Neural cell (in vitro differentiated cells): Measurements from ENCODE around the gene SEBOX. TPM values are rescaled to one million over a fixed set of nuclear protein-coding genes. Genes with fewer than 3 reads are reported as not detected.

ENCODE experiments used
- H2AFZ ChIP-seq: fragments of 200-600, 300-800 bp; sonication (generic), shearing (Covaris generic); 2 replicates; pipeline ENCODE4 v1.6.0; 2014; ENCODE audit warnings: low read depth, mild to moderate bottlenecking, antibody characterized with exemption, low read length, moderate library complexity
- H3F3A ChIP-seq: fragments of 200-600 bp; shearing (Covaris generic); 2 replicates; pipeline ENCODE4 v1.6.1; 2016; ENCODE audit warnings: mild to moderate bottlenecking, moderate library complexity, mixed read lengths, antibody characterized with exemption, low read length; ENCODE audit not compliant: insufficient read depth, poor library complexity, severe bottlenecking
- H3K27ac ChIP-seq: fragments of 200-600, 300-800 bp; sonication (generic), shearing (Covaris generic); 2 replicates; pipeline ENCODE4 v1.5.1; 2014; ENCODE audit warnings: mild to moderate bottlenecking, low read length, moderate library complexity
- H3K27me3 ChIP-seq: fragments of 300-800, 200-600 bp; sonication (generic), shearing (Covaris generic); 2 replicates; pipeline ENCODE4 v1.6.0; 2014; ENCODE audit warnings: mild to moderate bottlenecking, low read depth, low read length, moderate library complexity; ENCODE audit not compliant: insufficient read depth
- H3K36me3 ChIP-seq: fragments of 300-800, 200-600 bp; sonication (generic), shearing (Covaris generic); 2 replicates; pipeline ENCODE4 v1.5.1; 2014; ENCODE audit warnings: mild to moderate bottlenecking, antibody characterized with exemption, low read length, moderate library complexity; ENCODE audit not compliant: insufficient read depth
- H3K4me2 ChIP-seq: fragments of 300-800, 200-600 bp; sonication (generic), shearing (Covaris generic); 2 replicates; pipeline ENCODE4 v1.6.0; 2014; ENCODE audit warnings: mild to moderate bottlenecking, low read length
- H3K4me3 ChIP-seq: fragments of 300-800, 200-600 bp; sonication (generic), shearing (Covaris generic); 2 replicates; pipeline ENCODE4 v1.5.1; 2014; ENCODE audit warnings: mild to moderate bottlenecking, low read length, moderate library complexity
- H3K79me2 ChIP-seq: fragments of 200-600 bp; shearing (Covaris generic); replicated peaks from 2 replicates; pipeline ENCODE4 v1.6.0; 2014; ENCODE audit warnings: mild to moderate bottlenecking, low read length, moderate library complexity; ENCODE audit not compliant: insufficient read depth
- H3K9ac ChIP-seq: fragments of 300-800, 200-600 bp; sonication (generic), shearing (Covaris generic); 2 replicates; pipeline ENCODE4 v1.6.1; 2016; ENCODE audit warnings: mild to moderate bottlenecking, low read length, mixed read lengths
- H3K9me2 ChIP-seq: fragments of 200-600 bp; shearing (Covaris generic); 2 replicates; pipeline ENCODE4 v1.6.1; 2016; ENCODE audit warnings: mild to moderate bottlenecking, low read length, mixed read lengths; ENCODE audit not compliant: insufficient read depth
- H3K9me3 ChIP-seq: fragments of 200-600, 300-800 bp; sonication (generic), shearing (Covaris generic); 2 replicates; pipeline ENCODE4 v1.6.1; 2016; ENCODE audit warnings: mild to moderate bottlenecking, mixed run types, low read length, moderate library complexity, mixed read lengths
- H4K20me1 ChIP-seq: fragments of 200-600 bp; shearing (Covaris generic); 2 replicates; pipeline ENCODE4 v1.6.1; 2016; ENCODE audit warnings: mild to moderate bottlenecking, mixed run types; ENCODE audit not compliant: insufficient read depth
- CTCF ChIP-seq: fragments of 450-650 bp; IDR thresholded peaks from 2 replicates; pipeline ENCODE4 v1.5.1; 2014; ENCODE audit warnings: antibody characterized with exemption, mild to moderate bottlenecking, moderate library complexity; ENCODE audit not compliant: poor library complexity, severe bottlenecking
- EP300 ChIP-seq: fragments of 450-650 bp; conservative IDR thresholded peaks from 2 replicates; pipeline ENCODE4 v1.6.1; 2014; ENCODE audit warnings: antibody characterized with exemption, mild to moderate bottlenecking, moderate library complexity; ENCODE audit not compliant: poor library complexity, severe bottlenecking
- EZH2 ChIP-seq: fragments of 200-600, 300-800 bp; shearing (Covaris generic), sonication (generic); IDR thresholded peaks from 2 replicates; pipeline ENCODE4 v1.6.1; 2014; ENCODE audit warnings: antibody characterized with exemption, low read length, borderline replicate concordance, mild to moderate bottlenecking; ENCODE audit not compliant: insufficient read depth, poor library complexity, severe bottlenecking
- MXI1 ChIP-seq: fragments of 450-650 bp; conservative IDR thresholded peaks from 2 replicates; pipeline ENCODE4 v1.6.1; 2014; ENCODE audit warnings: antibody characterized with exemption, mild to moderate bottlenecking; ENCODE audit not compliant: poor library complexity, severe bottlenecking
- POLR2AphosphoS5 ChIP-seq: IDR thresholded peaks from 2 replicates; pipeline ENCODE4 v1.6.1; 2012
- RAD21 ChIP-seq: fragments of 450-650 bp; conservative IDR thresholded peaks from 2 replicates; pipeline ENCODE4 v1.6.1; 2014; ENCODE audit warnings: antibody characterized with exemption, mild to moderate bottlenecking, moderate library complexity
- REST ChIP-seq: IDR thresholded peaks from 2 replicates; pipeline ENCODE4 v1.6.1; 2012; ENCODE audit warnings: borderline replicate concordance
- SMC3 ChIP-seq: fragments of 450-650 bp; conservative IDR thresholded peaks from 2 replicates; pipeline ENCODE4 v1.6.1; 2014; ENCODE audit warnings: antibody characterized with exemption, mild to moderate bottlenecking, moderate library complexity; ENCODE audit not compliant: poor library complexity
- TAF1 ChIP-seq: IDR thresholded peaks from 2 replicates; pipeline ENCODE4 v1.6.1; 2012; ENCODE audit warnings: low read depth
- polyA plus RNA-seq: library from polyadenylated mRNA; depleted of rRNA; stranded (reverse); fragments of >200 nt; gene quantifications from 2 replicates; pipeline ENCODE4 v1.2.3, GENCODE V29; 2014

Gene SEBOX
- polyA plus RNA-seq, 1 donor from 2014 or later: not detected

- H2AFZ ChIP-seq: no peak overlapping the region
- TF ChIP-seq RAD21 (no peak), CTCF (no peak), POLR2AphosphoS5 (no peak), MXI1 (no peak)
- no peaks in the 10 kb centered on the region for H3K9me3 ChIP-seq
- no peak overlapping the region for H3K4me3 ChIP-seq
- no peak overlapping the region for H3K9ac ChIP-seq
- H3K36me3 ChIP-seq: no peaks in the 10 kb centered on the region
- H3K27ac ChIP-seq: no peak overlapping the region
- no peaks in the 10 kb centered on the region for H3K9me2 ChIP-seq
- no peak overlapping the region for H3K4me2 ChIP-seq
- H4K20me1 ChIP-seq: no peaks in the 10 kb centered on the region
- no peaks in the 10 kb centered on the region for H3F3A ChIP-seq
- H3K79me2 ChIP-seq: no peaks in the 10 kb centered on the region
- H3K27me3 ChIP-seq: no peaks in the 10 kb centered on the region
Observed at GRCh38 chr17:28385037-28385400, 20.0 kb upstream of the SEBOX start.

- Histone ChIP-seq H3K9me3 (no peaks in the 10 kb centered on the region), H3K36me3 (no peaks in the 10 kb centered on the region), H3K4me2 (no peak overlapping the region), H3K27me3 (no peaks in the 10 kb centered on the region), H3K9me2 (no peaks in the 10 kb centered on the region), H4K20me1 (no peaks in the 10 kb centered on the region), H3F3A (no peaks in the 10 kb centered on the region), H3K79me2 (no peaks in the 10 kb centered on the region), H3K4me3 (no peak overlapping the region), H2AFZ (no peak overlapping the region), H3K27ac (no peak overlapping the region), H3K9ac (no peak overlapping the region)
- TF ChIP-seq SMC3 (no peak), CTCF (no peak), REST (no peak), RAD21 (no peak), MXI1 (no peak), EP300 (no peak), TAF1 (no peak), EZH2 (no peak), POLR2AphosphoS5 (no peak)
Observed at GRCh38 chr17:28384281-28385036, 19.5 kb upstream of the SEBOX start.
